NCI-H1092 treated with DMSO at 0.1 percent for 48 hours (cell line): Measurements from ENCODE around the gene PKN3.
A peak's percentile ranks its signal among the peaks of the same experiment; 100 is the strongest.

Experiments
- DNase-seq: peaks from one replicate; lab custom pipeline; 2025; lab: John Stamatoyannopoulos, UW

The PKN3 gene

GRCh38 chr9:128716581-128717254 is 14.4 kb downstream of the PKN3 start:
- DNase-seq, result no peak

- no peak for DNase-seq
Observed at GRCh38 chr9:128718047-128718446, 15.7 kb downstream of the PKN3 start.

GRCh38 chr9:128718475-128718874 is 16.2 kb downstream of the PKN3 start:
- DNase-seq, result no peak

- DNase-seq, result no peak
Observed at GRCh38 chr9:128719919-128720605, 17.8 kb downstream of the PKN3 start.

GRCh38 chr9:128720841-128721486 is 18.7 kb downstream of the PKN3 start:
- DNase-seq, result no peak

- no peak for DNase-seq
Observed at GRCh38 chr9:128721487-128722010, 19.2 kb downstream of the PKN3 start.

- no peak for DNase-seq
Observed at GRCh38 chr9:128722380-128723351, 20.4 kb downstream of the PKN3 start.

- no peak for DNase-seq
Observed at GRCh38 chr9:128723352-128723865, 21.1 kb downstream of the PKN3 start.

- peak; percentile 97 for DNase-seq
Observed at GRCh38 chr9:128723866-128724743, 21.8 kb downstream of the PKN3 start, which contains the start of gene ZDHHC12. ZDHHC12 (minus strand) TSS chr9:128724127; CDS start chr9:128724093, 34 bp downstream.

GRCh38 chr9:128724744-128725211 is 22.5 kb downstream of the PKN3 start:
- DNase-seq, result peak; percentile 47

- no peak for DNase-seq
Observed at GRCh38 chr9:128727640-128728248, 25.4 kb downstream of the PKN3 start.

GRCh38 chr9:128728298-128728697 is 26.0 kb downstream of the PKN3 start:
- no peak for DNase-seq

- DNase-seq, result no peak
Observed at GRCh38 chr9:128729302-128729701, 27.0 kb downstream of the PKN3 start.

- DNase-seq, result no peak
Observed at GRCh38 chr9:128729766-128730517, 27.6 kb downstream of the PKN3 start.

- no peak for DNase-seq
Observed at GRCh38 chr9:128731093-128731492, 28.8 kb downstream of the PKN3 start.

- DNase-seq, result no peak
Observed at GRCh38 chr9:128731691-128732090, 29.4 kb downstream of the PKN3 start.

GRCh38 chr9:128732576-128732975 is 30.3 kb downstream of the PKN3 start:
- DNase-seq, result no peak

GRCh38 chr9:128733256-128733655 is 31.0 kb downstream of the PKN3 start:
- peak; percentile 77 for DNase-seq

- DNase-seq, result no peak
Observed at GRCh38 chr9:128735373-128735772, 33.1 kb downstream of the PKN3 start.
